Measurements from ENCODE around the gene KCNK5. TPM values are rescaled to one million over a fixed set of nuclear protein-coding genes. Genes with fewer than 3 reads are reported as not detected.
A peak's percentile ranks its signal among the peaks of the same experiment; 100 is the strongest.

The KCNK5 gene
- polyA plus RNA-seq, 3 donors: 0.09 TPM; not detected in 2

- H3K4me1 ChIP-seq (ENCODE audit: control insufficient read depth in 1 of 2, insufficient read depth in 2 of 2, low read length in 2 of 2): peaks cover 62 to 73% of the 10 kb centered on the region in 2 donors
- H3K27me3 ChIP-seq (ENCODE audit: control insufficient read depth in 2 of 2, insufficient read depth in 2 of 2, low read length in 2 of 2): no peaks in the 10 kb centered on the region
- no peak overlapping the region for H3K9ac ChIP-seq (ENCODE audit: insufficient read depth, low read length, poor library complexity, severe bottlenecking)
- Mint-ChIP-seq H3K4me1 (peaks cover 70% of the 10 kb centered on the region), H3K27ac (peak overlapping the region in 5 of 7 donors; percentile 20 to 83 (median 66)), H3K9me3 (peaks cover 0 to 5% (median 3%) of the 10 kb centered on the region in 7 donors), H3K27me3 (ENCODE audit: low read depth in 3 of 3) (peaks cover 4 to 15% (median 13%) of the 10 kb centered on the region in 3 donors), H3K4me3 (no peak overlapping the region), H3K36me3 (peaks cover 3 to 4% of the 10 kb centered on the region in 2 donors)
- H3K27ac ChIP-seq (ENCODE audit: low read depth in 1 of 2, low read length in 2 of 2): peak overlapping the region in 1 of 2 donors; percentile 27
- DNase-seq: peak in 1 of 3 donors; percentile 68
- no peaks in the 10 kb centered on the region for H3K9me3 ChIP-seq (replicated peaks in 1 of 2; ENCODE audit: control insufficient read depth in 1 of 2, insufficient read depth in 1 of 2, low read length in 2 of 2)
- peaks cover 60% of the 10 kb centered on the region for H3K79me2 ChIP-seq (ENCODE audit: insufficient read depth, low read length)
- H2AFZ ChIP-seq (ENCODE audit: insufficient read depth, low read depth, low read length, poor library complexity, severe bottlenecking): no peak overlapping the region
- H3K4me2 ChIP-seq (replicated peaks; ENCODE audit: extremely low read depth, low read length, poor library complexity, severe bottlenecking): peak overlapping the region; percentile 30
- no peak for TF ChIP-seq CTCF (IDR thresholded peaks at IDR 0.05)
- no CpG with 5 or more reads among the region's 10 CpGs for WGBS (ENCODE audit: insufficient coverage)
- H4K20me1 ChIP-seq (ENCODE audit: insufficient read depth, low read length): no peaks in the 10 kb centered on the region
- no peaks in the 10 kb centered on the region for H3K36me3 ChIP-seq (replicated peaks in 1 of 2; ENCODE audit: control insufficient read depth in 1 of 2, insufficient read depth in 2 of 2, low read length in 2 of 2)
- H3K4me3 ChIP-seq (replicated peaks in 1 of 3; ENCODE audit: low read depth in 2 of 3, low read length in 3 of 3): peak overlapping the region in 1 of 3 experiments; percentile 18
- intact Hi-C loops (cut with micrococcal nuclease): loop anchor here in 1 of 2 donors (10.0 kb wide), 1 partner anchor 78 kb away; no protein-coding TSS in a partner anchor
These were observed 2.5 kb downstream of the KCNK5 start for GRCh38 chr6:39226639-39227329.

GRCh38 chr6:39225946-39226437 is 3.3 kb downstream of the KCNK5 start:
- H3K27ac ChIP-seq (ENCODE audit: low read depth in 1 of 2, low read length in 2 of 2): peak overlapping the region; percentile 10 to 40
- Mint-ChIP-seq H3K9me3 (peaks cover 0 to 5% (median 3%) of the 10 kb centered on the region in 7 donors), H3K4me3 (peak overlapping the region in 1 of 2 donors; percentile 73), H3K27me3 (ENCODE audit: low read depth in 3 of 3) (peaks cover 4 to 13% (median 13%) of the 10 kb centered on the region in 3 donors), H3K36me3 (peaks cover 3 to 4% of the 10 kb centered on the region in 2 donors), H3K27ac (peak overlapping the region; percentile 20 to 83 (median 49)), H3K4me1 (peaks cover 74% of the 10 kb centered on the region)
- no peak overlapping the region for H3K9ac ChIP-seq (ENCODE audit: insufficient read depth, low read length, poor library complexity, severe bottlenecking)
- H3K4me2 ChIP-seq (replicated peaks; ENCODE audit: extremely low read depth, low read length, poor library complexity, severe bottlenecking): peak overlapping the region; percentile 30
- H3K9me3 ChIP-seq (replicated peaks in 1 of 2; ENCODE audit: control insufficient read depth in 1 of 2, insufficient read depth in 1 of 2, low read length in 2 of 2): no peaks in the 10 kb centered on the region
- no CpG with 5 or more reads among the region's 6 CpGs for WGBS (ENCODE audit: insufficient coverage)
- H4K20me1 ChIP-seq (ENCODE audit: insufficient read depth, low read length): no peaks in the 10 kb centered on the region
- TF ChIP-seq CTCF (IDR thresholded peaks at IDR 0.05): no peak
- intact Hi-C loops (cut with micrococcal nuclease): loop anchor here in 1 of 2 donors (10.0 kb wide), 1 partner anchor 79 kb away; no protein-coding TSS in a partner anchor
- H2AFZ ChIP-seq (ENCODE audit: insufficient read depth, low read depth, low read length, poor library complexity, severe bottlenecking): no peak overlapping the region
- H3K4me1 ChIP-seq (ENCODE audit: control insufficient read depth in 1 of 2, insufficient read depth in 2 of 2, low read length in 2 of 2): peaks cover 62 to 73% of the 10 kb centered on the region in 2 donors
- H3K79me2 ChIP-seq (ENCODE audit: insufficient read depth, low read length): peaks cover 67% of the 10 kb centered on the region
- no peaks in the 10 kb centered on the region for H3K27me3 ChIP-seq (ENCODE audit: control insufficient read depth in 2 of 2, insufficient read depth in 2 of 2, low read length in 2 of 2)
- peak overlapping the region in 1 of 3 experiments; percentile 18 for H3K4me3 ChIP-seq (replicated peaks in 1 of 3; ENCODE audit: low read depth in 2 of 3, low read length in 3 of 3)
- DNase-seq: peak; percentile 81 to 94 (median 86)
- no peaks in the 10 kb centered on the region for H3K36me3 ChIP-seq (replicated peaks in 1 of 2; ENCODE audit: control insufficient read depth in 1 of 2, insufficient read depth in 2 of 2, low read length in 2 of 2)
